ENCODE measurements around the gene UBE2L3.
A peak's percentile ranks its signal among the peaks of the same experiment; 100 is the strongest.

Gene UBE2L3

GRCh38 chr22:21646608-21647590, 79.4 kb downstream of the UBE2L3 start:
- peak; percentile 71 for DNase-seq

DNA sequence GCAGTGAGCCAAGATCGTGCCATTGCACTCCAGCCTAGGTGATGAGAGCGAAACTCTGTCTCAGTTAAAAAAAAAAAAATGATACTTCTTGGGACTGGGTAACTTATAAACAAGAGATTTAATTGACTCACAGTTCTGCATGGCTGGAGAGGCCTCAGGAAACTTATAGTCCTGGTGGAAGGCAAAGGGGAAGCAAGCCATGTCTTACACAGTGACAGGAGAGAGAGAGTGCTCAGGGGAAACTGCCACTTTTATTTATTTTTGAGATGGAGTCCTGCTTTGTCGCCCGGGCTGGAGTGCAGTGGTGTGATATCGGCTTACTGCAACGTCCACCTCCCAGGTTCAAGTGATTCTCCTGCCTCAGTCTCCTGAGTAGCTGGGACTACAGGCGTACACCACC, 82.8 kb downstream of the UBE2L3 start:
- no peak for DNase-seq

- DNase-seq = no peak
Measured at GRCh38 chr22:21650823-21651520, 83.5 kb downstream of the UBE2L3 start.

DNA sequence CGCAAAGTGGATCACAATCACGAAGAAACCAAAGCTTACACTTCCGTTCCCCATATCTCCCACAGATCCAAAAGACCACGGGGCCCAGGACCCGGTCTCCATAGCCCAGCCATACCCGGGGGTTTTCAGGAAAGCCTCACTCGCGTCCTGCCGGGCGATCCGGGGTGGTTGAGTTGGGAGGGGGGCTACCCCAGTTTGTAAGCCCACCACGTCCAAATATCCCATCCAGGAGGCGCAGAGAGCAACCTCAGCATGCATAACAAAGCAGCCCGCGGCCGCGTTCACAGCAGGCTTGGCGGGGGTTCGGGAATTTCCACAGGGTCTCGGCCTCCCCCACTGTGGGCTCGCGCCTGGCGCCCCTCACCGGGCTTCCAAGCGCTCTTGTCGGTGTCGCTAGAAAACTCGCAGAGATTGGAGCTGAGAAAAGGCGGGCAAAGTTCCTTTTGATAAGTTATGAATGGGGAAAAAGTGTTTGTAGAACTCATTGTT, 84.1 kb downstream of the UBE2L3 start:
- DNase-seq = no peak

DNA sequence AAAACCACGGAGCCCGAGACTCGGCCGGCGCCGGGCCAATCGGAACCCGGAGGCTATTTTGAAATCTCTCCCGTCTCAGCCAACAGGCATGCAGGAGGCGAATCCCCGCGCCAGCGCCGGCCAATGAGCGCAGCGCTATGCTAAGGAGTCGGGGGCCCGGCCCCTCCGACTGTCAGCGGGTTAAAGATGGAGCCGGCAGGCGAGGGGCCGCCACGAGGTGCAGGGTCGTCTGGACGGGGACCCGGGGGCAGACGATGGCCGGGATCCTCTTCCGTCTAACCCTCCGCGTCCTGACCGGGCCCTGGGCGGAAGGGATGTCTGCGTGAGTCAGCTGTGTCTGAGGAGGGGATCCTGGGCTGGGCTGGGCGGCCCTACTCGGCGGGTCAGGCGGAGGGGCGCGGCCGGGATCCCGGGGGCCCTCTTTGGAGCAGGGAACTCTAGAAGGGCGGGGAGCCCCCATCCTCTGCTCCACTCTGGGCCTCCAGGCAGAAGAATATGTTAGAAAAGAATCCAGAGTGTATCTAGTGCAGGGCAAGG, 84.6 kb downstream of the UBE2L3 start:
- peak; percentile 69 for DNase-seq

- DNase-seq = no peak
Measured at GRCh38 chr22:21652547-21653545, 85.3 kb downstream of the UBE2L3 start.

- no peak for DNase-seq
Measured at GRCh38 chr22:21657020-21657359, 89.5 kb downstream of the UBE2L3 start.

- peak; percentile 62 for DNase-seq
Measured at GRCh38 chr22:21657360-21658032, 90.0 kb downstream of the UBE2L3 start.

DNA sequence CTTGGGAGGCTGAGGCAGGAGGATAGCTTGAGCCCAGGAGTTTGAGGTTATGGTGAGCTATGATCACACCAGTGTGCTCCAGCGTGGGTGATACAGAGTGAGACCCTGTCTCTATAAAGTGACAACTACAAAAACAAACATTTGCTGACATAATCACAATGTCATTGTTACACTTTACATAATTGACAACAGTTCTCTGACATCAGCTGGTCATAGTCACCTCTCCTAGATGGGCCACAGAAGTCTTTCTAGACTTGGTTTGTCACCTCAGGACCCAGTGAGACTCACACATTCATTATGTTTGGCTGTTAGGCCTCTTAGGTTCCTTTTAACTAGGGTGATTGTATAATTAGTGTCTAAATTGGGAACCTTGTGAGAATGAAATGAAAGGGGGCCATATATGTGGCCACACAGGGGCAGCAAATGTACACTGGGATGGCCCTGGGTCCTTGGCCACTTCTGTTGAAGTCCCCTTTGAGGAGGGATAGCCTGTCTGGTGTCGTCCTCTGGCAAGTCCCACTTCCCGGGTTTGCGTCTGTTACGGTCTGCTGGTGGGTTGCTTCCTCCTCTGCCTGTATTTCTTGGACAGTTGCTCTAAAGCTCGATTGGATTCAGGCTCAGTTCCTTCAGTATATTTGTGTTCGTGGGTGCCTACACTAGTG, 92.5 kb downstream of the UBE2L3 start:
- DNase-seq = no peak

- no peak for DNase-seq
Measured at GRCh38 chr22:21660904-21661303, 93.4 kb downstream of the UBE2L3 start.

DNA sequence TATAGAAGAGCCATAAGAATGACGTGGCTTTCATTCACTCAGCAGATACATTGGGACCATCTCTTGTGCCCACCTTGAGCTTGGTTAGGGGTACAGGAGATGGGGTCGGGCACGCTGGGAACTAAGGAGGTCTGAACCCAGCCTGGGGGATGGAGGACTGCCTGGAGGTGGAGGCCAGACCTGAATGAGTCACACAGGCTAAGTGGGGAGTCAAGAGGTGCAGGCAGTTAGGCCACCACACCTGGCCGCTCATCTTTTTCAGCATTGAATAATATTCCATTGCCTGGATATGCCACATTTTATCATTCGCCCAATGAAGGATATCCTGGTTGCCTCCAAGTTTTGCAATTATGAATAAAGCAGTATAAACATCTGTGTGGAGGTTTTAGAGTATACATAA, 94.5 kb downstream of the UBE2L3 start:
- DNase-seq = no peak

- no peak for DNase-seq
Measured at GRCh38 chr22:21663738-21664137, 96.2 kb downstream of the UBE2L3 start.

GRCh38 chr22:21665047-21665851, 97.7 kb downstream of the UBE2L3 start:
- DNase-seq = no peak

- DNase-seq = no peak
Measured at GRCh38 chr22:21666786-21667185, 99.3 kb downstream of the UBE2L3 start.

DNA sequence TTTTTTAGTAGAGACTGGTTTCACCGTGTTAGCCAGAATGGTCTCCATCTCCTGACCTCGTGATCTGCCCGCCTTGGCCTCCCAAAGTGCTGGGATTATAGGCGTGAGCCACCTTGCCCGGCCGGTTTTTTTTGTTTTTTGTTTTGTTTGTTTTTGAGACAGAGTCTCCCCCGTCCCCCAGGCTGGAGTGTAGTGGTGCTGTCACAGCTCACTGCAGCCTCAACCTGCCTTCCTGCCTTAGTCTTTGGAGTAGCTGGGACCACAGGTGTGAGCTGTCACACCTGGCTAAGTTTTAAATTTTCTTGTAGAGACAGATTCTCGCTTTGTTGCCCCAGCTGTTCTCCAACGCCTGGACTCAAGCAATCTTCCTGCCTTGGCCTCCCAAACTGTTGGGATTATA, 101.5 kb downstream of the UBE2L3 start:
- DNase-seq = no peak

GRCh38 chr22:21672107-21672629, 104.7 kb downstream of the UBE2L3 start:
- DNase-seq = no peak

Data from NCI-H748 treated with DMSO at 0.1 percent for 48 hours (cell line).